ENCODE results near the gene CDH19. TPM values are rescaled to one million over a fixed set of nuclear protein-coding genes. Genes with fewer than 3 reads are reported as not detected.

Gene CDH19
- total and polyA plus RNA-seq, 2 of the 4 experiments (the other 2 are of a cell fraction): not detected

- TF ChIP-seq MAFK (IDR thresholded peaks at IDR 0.05; ENCODE audit: low read depth, low read length) (no peak), RFX5 (IDR thresholded peaks at IDR 0.05; ENCODE audit: low read depth, low read length) (no peak), MAZ (IDR thresholded peaks at IDR 0.05; ENCODE audit: borderline replicate concordance, low read depth, low read length) (no peak), USF2 (IDR thresholded peaks at IDR 0.05; ENCODE audit: low read depth, low read length) (no peak)
- Histone ChIP-seq H3K9me3 (ENCODE audit: control insufficient read depth, insufficient read depth, low read length) (peaks cover 2% of the 10 kb centered on the region), H3K4me1 (ENCODE audit: control insufficient read depth, insufficient read depth, low read length) (no peaks in the 10 kb centered on the region), H2AK5ac (ENCODE audit: low read depth, low read length) (no peak overlapping the region), H2BK15ac (ENCODE audit: low read depth, low read length) (no peak overlapping the region), H3K4ac (ENCODE audit: low read depth, low read length) (no peak overlapping the region), H2AK9ac (replicated peaks; ENCODE audit: low read depth, low read length, poor library complexity) (no peak overlapping the region), H3K27me3 (ENCODE audit: control insufficient read depth, insufficient read depth, low read length) (no peaks in the 10 kb centered on the region), H3K56ac (ENCODE audit: extremely low read depth, insufficient read depth, low read length) (no peak overlapping the region), H3K9me1 (ENCODE audit: insufficient read depth, low read length) (no peaks in the 10 kb centered on the region), H2BK20ac (ENCODE audit: low read depth, low read length) (no peak overlapping the region), H3K4me3 (ENCODE audit: insufficient read depth, low read depth, low read length) (no peak overlapping the region), H2BK5ac (ENCODE audit: low read depth, low read length, poor library complexity, severe bottlenecking) (no peak overlapping the region), H2BK120ac (ENCODE audit: low read depth, low read length) (no peak overlapping the region), H3K27ac (ENCODE audit: insufficient read depth, low read length) (no peak overlapping the region), H3K14ac (replicated peaks; ENCODE audit: low read depth, low read length) (no peak overlapping the region), H3K4me2 (ENCODE audit: low read depth, low read length) (no peak overlapping the region), H4K91ac (ENCODE audit: insufficient read depth, low read depth, low read length) (no peak overlapping the region), H3K79me1 (ENCODE audit: low read depth in 1 of 2, low read length in 2 of 2) (no peaks in the 10 kb centered on the region), H3K36me3 (ENCODE audit: control insufficient read depth, insufficient read depth, low read length) (no peaks in the 10 kb centered on the region), H4K5ac (ENCODE audit: low read depth, low read length) (no peak overlapping the region), H4K20me1 (ENCODE audit: insufficient read depth, low read length) (no peaks in the 10 kb centered on the region), H3K9ac (ENCODE audit: low read depth, low read length) (no peak overlapping the region), H3K18ac (ENCODE audit: low read depth, low read length) (no peak overlapping the region), H3K23ac (ENCODE audit: low read depth, low read length) (no peak overlapping the region), H4K8ac (ENCODE audit: low read depth in 2 of 2, low read length in 2 of 2) (no peak overlapping the region), H2AFZ (replicated peaks; ENCODE audit: low read length, poor library complexity) (no peak overlapping the region)
- no TSS peak for BruUV-seq (replicated peaks)
- dilution Hi-C loops (cut with HindIII; ENCODE audit: low sequenced_read_pairs, unreplicated experiment) (no loop called here), in situ Hi-C loops (cut with MboI; ENCODE audit: low sequenced_read_pairs) (no loop called here), intact Hi-C loops (cut with micrococcal nuclease) (no loop called here)
- POLR2A ChIA-PET (ENCODE audit: unreplicated experiment): no interaction called here
- CTCF ChIA-PET: no interaction called here
- ATAC-seq (ENCODE audit: low read depth) (no peak), DNase-seq (no peak)
- no CpG with 5 or more reads among the region's 1 CpG for WGBS, 2 experiments (ENCODE audit: extremely low coverage in 2 of 2, insufficient read length in 1 of 2)
Measured at GRCh38 chr18:66630831-66631230, 26.9 kb upstream of the CDH19 start.

All from IMR-90 (cell line).